ENCODE results near the gene HLA-DRA. TPM values are rescaled to one million over a fixed set of nuclear protein-coding genes. Genes with fewer than 3 reads are reported as not detected.

The HLA-DRA gene
- total and polyA plus RNA-seq, 2 experiments from 2014 or later = 0.64 to 1.3 TPM

- Histone ChIP-seq H3K4me3 (no peak overlapping the region), H3K9me2 (replicated peaks; ENCODE audit: insufficient read depth) (no peaks in the 10 kb centered on the region), H3K36me3 (replicated peaks; ENCODE audit: insufficient read depth, low read depth) (no peaks in the 10 kb centered on the region), H2AFZ (no peak overlapping the region), H4K20me1 (ENCODE audit: insufficient read depth, poor library complexity, severe bottlenecking) (no peaks in the 10 kb centered on the region), H3K9me3 (ENCODE audit: low read depth) (no peaks in the 10 kb centered on the region), H3K27ac (peak overlapping the region; percentile 91), H3K4me1 (ENCODE audit: insufficient read depth) (peaks cover 8% of the 10 kb centered on the region), H3K4me2 (no peak overlapping the region), H3K27me3 (peaks cover 11% of the 10 kb centered on the region), H3K79me2 (no peaks in the 10 kb centered on the region)
- 81% methylated on average over 5 of the region's 5 CpGs for whole genome bisulfite sequencing (ENCODE audit: low lambda C conversion rate, missing lambda C conversion rate)
- TF ChIP-seq CTCF (IDR thresholded peaks at IDR 0.05; ENCODE audit: poor library complexity) = no peak
- no peak for DNase-seq (ENCODE audit: low spot score)
These were observed 28.8 kb upstream of the HLA-DRA start for GRCh38 chr6:32410906-32411305.

- DNase-seq (ENCODE audit: low spot score) = peak; percentile 35
- TF ChIP-seq EZH2phosphoT487 (IDR thresholded peaks at IDR 0.05; ENCODE audit: low read depth, severe bottlenecking, unreplicated experiment) = no peak
- TF ChIP-seq CTCF (IDR thresholded peaks at IDR 0.05; ENCODE audit: poor library complexity) = no peak
- no peak for TF ChIP-seq EZH2 (IDR thresholded peaks at IDR 0.05; ENCODE audit: borderline replicate concordance)
- H3K4me1 ChIP-seq (ENCODE audit: insufficient read depth) = peaks cover 8% of the 10 kb centered on the region
- H2AFZ ChIP-seq = no peak overlapping the region
- no peaks in the 10 kb centered on the region for H3K79me2 ChIP-seq
- no peaks in the 10 kb centered on the region for H4K20me1 ChIP-seq (ENCODE audit: insufficient read depth, poor library complexity, severe bottlenecking)
- H3K27me3 ChIP-seq = peaks cover 8% of the 10 kb centered on the region
- 72% methylated on average over 9 of the region's 9 CpGs for WGBS (ENCODE audit: low lambda C conversion rate, missing lambda C conversion rate)
- H3K4me2 ChIP-seq = peak overlapping the region; percentile 59
- H3K36me3 ChIP-seq (replicated peaks; ENCODE audit: insufficient read depth, low read depth) = no peaks in the 10 kb centered on the region
- H3K9me2 ChIP-seq (replicated peaks; ENCODE audit: insufficient read depth) = no peaks in the 10 kb centered on the region
- no peak overlapping the region for H3K4me3 ChIP-seq
- H3K9me3 ChIP-seq (ENCODE audit: low read depth) = no peaks in the 10 kb centered on the region
- peak overlapping the region; percentile 91 for H3K27ac ChIP-seq
These were observed 27.9 kb upstream of the HLA-DRA start for GRCh38 chr6:32411566-32412327.

GRCh38 chr6:32413427-32414047 is 26.1 kb upstream of the HLA-DRA start:
- Histone ChIP-seq H3K9me3 (ENCODE audit: low read depth) (no peaks in the 10 kb centered on the region), H3K9me2 (replicated peaks; ENCODE audit: insufficient read depth) (no peaks in the 10 kb centered on the region), H2AFZ (no peak overlapping the region), H3K79me2 (no peaks in the 10 kb centered on the region), H3K36me3 (replicated peaks; ENCODE audit: insufficient read depth, low read depth) (no peaks in the 10 kb centered on the region), H3K27me3 (peaks cover 11% of the 10 kb centered on the region), H3K4me2 (peak overlapping the region; percentile 59), H3K4me1 (ENCODE audit: insufficient read depth) (peaks cover 8% of the 10 kb centered on the region), H4K20me1 (ENCODE audit: insufficient read depth, poor library complexity, severe bottlenecking) (no peaks in the 10 kb centered on the region), H3K27ac (no peak overlapping the region), H3K4me3 (no peak overlapping the region)
- peak; percentile 91 for TF ChIP-seq CTCF (IDR thresholded peaks at IDR 0.05; ENCODE audit: poor library complexity)
- TF ChIP-seq EZH2phosphoT487 (IDR thresholded peaks at IDR 0.05; ENCODE audit: low read depth, severe bottlenecking, unreplicated experiment) = no peak
- 15% methylated on average over 11 of the region's 11 CpGs for WGBS (ENCODE audit: low lambda C conversion rate, missing lambda C conversion rate)
- DNase-seq (ENCODE audit: low spot score) = peak; percentile 88

Data from hepatocyte (in vitro differentiated cells).